BE2C (cell line): ENCODE measurements around the gene MCC.
A peak's percentile ranks its signal among the peaks of the same experiment; 100 is the strongest.

Experiments
- DNase-seq: peaks from one replicate; pipeline ENCODE4 v3.0.0-alpha.2; 2020
- H3K27me3 ChIP-seq: fragments of 250-450 bp; sonication (Bioruptor Pico); 2 replicates; pipeline ENCODE4 v1.5.1; 2020; ENCODE audit warnings: mild to moderate bottlenecking
- H3K36me3 ChIP-seq: fragments of 250-450 bp; sonication (Bioruptor Pico); 2 replicates; pipeline ENCODE4 v1.5.1; 2020; ENCODE audit warnings: mild to moderate bottlenecking
- H3K4me1 ChIP-seq: fragments of 250-450 bp; sonication (Bioruptor Pico); 2 replicates; pipeline ENCODE4 v1.5.1; 2020
- H3K4me3 ChIP-seq: 2 replicates; pipeline ENCODE4 v1.5.1; 2011; ENCODE audit warnings: low read depth, low read length
- H3K9me3 ChIP-seq: fragments of 250-450 bp; sonication (Bioruptor Pico); 2 replicates; pipeline ENCODE4 v1.5.1; 2020
- TF ChIP-seq, protein P1 (sequence below): IDR thresholded peaks from 2 replicates; pipeline ENCODE4 v1.5.1; 2012; ENCODE audit warnings: mild to moderate bottlenecking, low read depth, low read length

Gene MCC

DNA sequence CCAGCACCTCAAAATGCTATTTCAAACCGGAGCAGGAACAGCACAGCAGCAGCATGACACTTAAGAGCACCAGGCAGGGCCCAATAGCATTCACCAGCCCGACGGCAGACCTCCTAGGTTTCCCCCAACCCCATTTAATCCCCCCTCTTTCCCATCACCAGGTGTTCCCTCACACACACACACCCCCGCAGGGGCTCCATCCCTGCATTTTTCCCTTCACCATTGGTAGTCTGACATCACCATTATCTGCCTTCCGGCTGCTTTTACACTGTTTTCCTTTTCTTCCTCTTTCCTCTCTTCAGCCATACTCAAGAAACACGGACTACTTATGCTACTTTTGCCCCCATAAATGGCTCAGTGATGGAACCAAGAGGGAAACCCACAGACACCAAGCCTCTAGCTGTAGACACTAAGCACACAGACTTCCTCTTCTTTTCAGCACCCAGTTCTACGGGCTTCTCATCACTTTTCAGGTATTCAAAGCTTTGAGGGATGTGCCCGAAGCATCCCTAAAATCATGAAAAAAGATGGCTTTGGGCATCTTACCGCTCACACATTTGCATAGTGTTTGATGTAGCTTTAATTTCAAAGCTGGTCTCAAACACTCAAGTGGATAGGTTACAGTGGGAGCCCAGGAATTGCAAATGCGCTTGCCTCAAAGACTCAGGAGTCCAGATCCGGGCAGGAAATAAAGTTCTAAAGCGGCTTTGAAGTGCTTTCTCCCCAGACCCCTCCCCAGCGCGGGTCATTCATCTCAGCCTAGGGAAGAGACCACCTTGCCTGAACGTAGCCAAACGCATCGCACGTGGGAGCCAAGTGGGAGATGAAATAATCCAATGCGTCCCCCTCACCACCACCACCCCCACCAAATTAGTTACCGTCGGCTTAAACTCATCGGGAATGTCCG is 194.9 kb downstream of the MCC start:
- DNase-seq = no peak
- Histone ChIP-seq H3K4me3 (peak overlapping the region; percentile 88), H3K9me3 (no peaks in the 10 kb centered on the region), H3K36me3 (peaks cover 10% of the 10 kb centered on the region), H3K27me3 (no peaks in the 10 kb centered on the region), H3K4me1 (peaks cover 34% of the 10 kb centered on the region)
- TF ChIP-seq, protein P1, sequence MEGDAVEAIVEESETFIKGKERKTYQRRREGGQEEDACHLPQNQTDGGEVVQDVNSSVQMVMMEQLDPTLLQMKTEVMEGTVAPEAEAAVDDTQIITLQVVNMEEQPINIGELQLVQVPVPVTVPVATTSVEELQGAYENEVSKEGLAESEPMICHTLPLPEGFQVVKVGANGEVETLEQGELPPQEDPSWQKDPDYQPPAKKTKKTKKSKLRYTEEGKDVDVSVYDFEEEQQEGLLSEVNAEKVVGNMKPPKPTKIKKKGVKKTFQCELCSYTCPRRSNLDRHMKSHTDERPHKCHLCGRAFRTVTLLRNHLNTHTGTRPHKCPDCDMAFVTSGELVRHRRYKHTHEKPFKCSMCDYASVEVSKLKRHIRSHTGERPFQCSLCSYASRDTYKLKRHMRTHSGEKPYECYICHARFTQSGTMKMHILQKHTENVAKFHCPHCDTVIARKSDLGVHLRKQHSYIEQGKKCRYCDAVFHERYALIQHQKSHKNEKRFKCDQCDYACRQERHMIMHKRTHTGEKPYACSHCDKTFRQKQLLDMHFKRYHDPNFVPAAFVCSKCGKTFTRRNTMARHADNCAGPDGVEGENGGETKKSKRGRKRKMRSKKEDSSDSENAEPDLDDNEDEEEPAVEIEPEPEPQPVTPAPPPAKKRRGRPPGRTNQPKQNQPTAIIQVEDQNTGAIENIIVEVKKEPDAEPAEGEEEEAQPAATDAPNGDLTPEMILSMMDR = no peak

DNA sequence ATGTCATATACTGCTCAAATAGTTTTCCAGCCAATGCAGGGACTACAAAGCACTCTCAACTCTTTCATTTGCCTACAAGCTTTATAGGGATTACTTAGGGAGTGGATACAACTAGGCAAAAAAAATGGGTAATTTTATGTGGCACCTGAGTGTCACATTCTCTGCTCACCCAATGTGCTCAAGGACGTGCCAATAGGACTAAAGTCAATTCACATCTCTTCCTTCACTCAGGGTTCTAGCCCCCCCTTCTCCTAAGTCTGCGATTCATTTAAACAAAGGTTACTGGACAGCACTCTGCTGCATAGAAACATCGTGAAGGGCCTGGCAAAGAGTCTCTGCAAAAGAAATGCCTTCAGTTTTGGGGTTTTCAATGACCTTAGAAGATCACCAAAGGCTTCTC is 195.8 kb downstream of the MCC start:
- DNase-seq = no peak
- Histone ChIP-seq H3K4me1 (peaks cover 34% of the 10 kb centered on the region), H3K36me3 (peaks cover 15% of the 10 kb centered on the region), H3K4me3 (peak overlapping the region; percentile 88), H3K27me3 (no peaks in the 10 kb centered on the region), H3K9me3 (no peaks in the 10 kb centered on the region)
- TF ChIP-seq, protein P1 = no peak

DNA sequence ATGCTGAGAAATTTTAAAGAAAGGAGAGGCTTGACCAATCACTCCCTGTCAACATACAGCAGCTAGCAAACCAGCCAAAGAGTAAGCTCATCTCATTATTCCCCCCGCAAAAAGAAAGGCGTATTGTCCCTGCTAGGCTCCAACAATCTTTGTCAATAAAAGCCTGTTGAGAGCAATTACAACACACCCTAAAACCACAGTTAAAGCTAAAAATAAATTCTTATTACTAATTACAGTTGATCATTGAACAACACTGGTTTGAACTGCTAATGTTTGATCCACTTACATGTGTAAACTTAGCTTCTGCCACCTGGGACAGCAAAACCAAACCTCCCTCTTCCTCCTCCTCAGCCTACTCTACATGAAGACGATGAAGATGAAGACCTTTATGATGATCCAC is 204.7 kb downstream of the MCC start:
- H3K4me3 ChIP-seq = no peak overlapping the region
- TF ChIP-seq, protein P1 = no peak
- DNase-seq = no peak
- no peaks in the 10 kb centered on the region for H3K9me3 ChIP-seq
- peaks cover 11% of the 10 kb centered on the region for H3K36me3 ChIP-seq
- H3K27me3 ChIP-seq = no peaks in the 10 kb centered on the region
- H3K4me1 ChIP-seq = peaks cover 31% of the 10 kb centered on the region

DNA sequence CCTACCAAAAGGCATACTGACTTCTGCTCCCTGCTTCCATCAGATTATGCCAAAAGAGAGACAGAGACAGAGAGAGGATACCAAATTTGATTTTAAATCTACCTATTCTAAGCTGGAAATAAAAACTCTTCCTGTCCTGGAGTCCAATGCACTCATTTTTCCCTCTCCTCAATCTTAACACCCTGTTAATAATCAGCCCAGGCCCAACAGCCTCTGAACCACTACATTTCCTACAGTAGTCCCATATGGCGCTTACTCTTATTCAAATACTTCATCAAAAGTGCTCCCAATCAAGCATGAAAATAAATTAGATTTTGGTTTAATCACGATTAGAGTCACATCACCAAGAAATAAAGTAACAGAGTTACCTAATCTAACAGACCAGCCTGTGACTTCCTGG is 205.8 kb downstream of the MCC start:
- H3K36me3 ChIP-seq = peaks cover 6% of the 10 kb centered on the region

DNA sequence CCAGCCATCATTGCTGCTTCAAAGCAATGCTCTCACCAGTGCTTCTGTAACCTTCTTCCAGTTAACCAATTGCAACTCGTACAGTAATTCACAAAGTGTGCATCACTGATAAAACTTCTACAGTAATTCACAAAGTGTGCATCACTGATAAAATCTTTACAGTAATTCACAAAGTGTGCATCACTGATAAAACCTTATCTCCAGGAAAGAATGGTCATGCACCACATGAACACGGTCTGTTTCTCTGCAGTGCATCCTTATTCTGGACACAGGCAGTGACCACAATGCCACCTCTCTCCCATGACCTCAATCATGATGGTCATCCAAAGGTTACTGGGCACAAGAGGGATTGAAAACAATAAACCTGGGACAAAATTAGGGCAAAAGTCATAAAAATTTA is 207.1 kb downstream of the MCC start:
- Histone ChIP-seq H3K9me3 (no peaks in the 10 kb centered on the region), H3K27me3 (no peaks in the 10 kb centered on the region), H3K36me3 (peaks cover 3% of the 10 kb centered on the region; the same call in 1 of the 2 replicates), H3K4me3 (no peak overlapping the region), H3K4me1 (peaks cover 27% of the 10 kb centered on the region)
- TF ChIP-seq, protein P1 = no peak
- DNase-seq = no peak

More for the DNA sequence above, 205.8 kb downstream of the MCC start:
- H3K27me3 ChIP-seq = no peaks in the 10 kb centered on the region
- no peaks in the 10 kb centered on the region for H3K9me3 ChIP-seq
- no peak for DNase-seq
- H3K4me3 ChIP-seq = no peak overlapping the region
- TF ChIP-seq, protein P1 = no peak
- peaks cover 31% of the 10 kb centered on the region for H3K4me1 ChIP-seq

DNA sequence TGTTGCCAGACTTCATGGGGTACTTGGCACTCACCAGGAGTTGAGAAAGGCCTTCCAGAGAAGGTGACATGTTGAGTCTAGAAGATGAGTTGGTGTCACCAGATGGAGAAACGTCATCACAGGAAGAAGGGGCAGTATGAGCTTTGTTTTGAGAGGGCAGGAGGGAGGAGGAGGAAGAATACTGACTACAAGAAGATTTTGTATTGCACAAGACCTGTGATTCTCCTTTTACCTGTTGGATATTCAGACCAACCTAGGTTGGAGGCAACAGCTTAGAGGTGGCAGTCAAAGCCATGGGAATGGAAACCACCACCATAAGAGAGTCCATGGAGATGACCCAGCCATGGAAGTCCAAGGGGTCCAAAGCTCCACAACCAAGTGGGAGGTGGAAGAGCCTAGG is 207.7 kb downstream of the MCC start:
- Histone ChIP-seq H3K36me3 (peaks cover 3% of the 10 kb centered on the region; the same call in 1 of the 2 replicates), H3K4me3 (no peak overlapping the region), H3K9me3 (no peaks in the 10 kb centered on the region), H3K27me3 (no peaks in the 10 kb centered on the region), H3K4me1 (peaks cover 23% of the 10 kb centered on the region)
- TF ChIP-seq, protein P1 = no peak
- no peak for DNase-seq
